A549 (cell line): ENCODE data around the gene PIEZO2. TPM values are rescaled to one million over a fixed set of nuclear protein-coding genes. Genes with fewer than 3 reads are reported as not detected.
A peak's percentile ranks its signal among the peaks of the same experiment; 100 is the strongest.

ENCODE experiments used
- ATAC-seq, 2 experiments: fragments of 200-7000 bp in 1 of 2; fragments of >200 bp in 1 of 2; cut with Nextera tagmentation in 1 of 2; cut with Tn5 transposase in 1 of 2; 3 replicates each; pipeline versions ENCODE4 v1.8.0 to v1.9.1; 2018 to 2020; ENCODE audit warnings: mild to moderate bottlenecking in 1 of 2, moderate library complexity in 1 of 2
- CTCF ChIA-PET: fragments of 300-600 bp; sonication (Branson Sonifier 250); formaldehyde crosslinking; extraction: SDS; loops from one replicate; lab custom pipeline; 2021; ENCODE audit warnings: antibody characterized with exemption, inconsistent platforms; lab: Yijun Ruan, JAX
- POLR2A ChIA-PET: fragments of 350-600 bp; formaldehyde crosslinking; extraction: SDS; loops from one replicate; lab custom pipeline; 2021; ENCODE audit warnings: antibody characterized with exemption, inconsistent platforms; lab: Yijun Ruan, JAX
- DNase-seq, 2 experiments: peaks; one replicate each; pipeline versions ENCODE4 v3.0.0 to v3.0.0-alpha.2; 2011 to 2016; ENCODE audit warnings: low read depth in 1 of 2, low spot score in 1 of 2
- FAIRE-seq: peaks from 2 replicates; lab custom pipeline; 2011; peaks lifted over from hg19 to GRCh38; lab: Jason Lieb, UNC
- H3K27ac ChIP-seq, 2 experiments: fragments of >200 bp; sonication (Bioruptor Twin); formaldehyde crosslinking; 3 replicates each; pipeline ENCODE4 v1.5.1; 2016 to 2017
- H3K4me1 ChIP-seq: fragments of >200 bp; sonication (Bioruptor Twin); formaldehyde crosslinking; 3 replicates; pipeline ENCODE4 v1.6.1; 2016
- H3K4me2 ChIP-seq: fragments of >200 bp; sonication (Bioruptor Twin); formaldehyde crosslinking; 3 replicates; pipeline ENCODE4 v1.6.1; 2016
- H3K4me3 ChIP-seq: fragments of >200 bp; sonication (Bioruptor Twin); formaldehyde crosslinking; 3 replicates; pipeline ENCODE4 v1.5.1; 2016
- H3K9me3 ChIP-seq: fragments of >200 bp; sonication (Bioruptor Twin); formaldehyde crosslinking; 3 replicates; pipeline ENCODE4 v1.6.1; 2016
- BCL3 ChIP-seq: fragments of >200 bp; sonication (Bioruptor Twin); formaldehyde crosslinking; IDR thresholded peaks from 3 replicates; pipeline ENCODE4 v1.6.1; 2016
- CBX8 ChIP-seq: fragments of 200-600 bp; sonication (generic); IDR thresholded peaks from 2 replicates; pipeline ENCODE4 v1.6.1; 2016
- CEBPB ChIP-seq, 2 experiments: fragments of >200 bp in 1 of 2; sonication (Bioruptor Twin) in 1 of 2; formaldehyde crosslinking in 1 of 2; IDR thresholded peaks; 2 replicates each; pipeline ENCODE4 v1.6.1; 2012 to 2016
- CHD2 ChIP-seq: fragments of 150-350 bp; IDR thresholded peaks from 2 replicates; pipeline ENCODE4 v1.6.1; 2014; ENCODE audit warnings: low read length; ENCODE audit not compliant: partially characterized antibody
- CTCF ChIP-seq: fragments of >200 bp; sonication (Bioruptor Twin); formaldehyde crosslinking; IDR thresholded peaks from 3 replicates; pipeline ENCODE4 v1.5.1; 2016
- EHMT2 ChIP-seq: fragments of 200-600 bp; sonication (generic); IDR thresholded peaks from 2 replicates; pipeline ENCODE4 v1.6.1; 2016; ENCODE audit warnings: antibody characterized with exemption, low read depth, mild to moderate bottlenecking, moderate library complexity
- GATA3 ChIP-seq: IDR thresholded peaks from 2 replicates; pipeline ENCODE4 v1.6.1; 2012; ENCODE audit warnings: borderline replicate concordance
- HEYL ChIP-seq: fragments of 250-450 bp; sonication (Bioruptor Pico); IDR thresholded peaks from 2 replicates; pipeline ENCODE4 v1.8.0; 2021; ENCODE audit warnings: mild to moderate bottlenecking, moderate library complexity
- JUNB ChIP-seq: fragments of >200 bp; sonication (Bioruptor Twin); formaldehyde crosslinking; IDR thresholded peaks from 2 replicates; pipeline ENCODE4 v1.6.1; 2016
- KDM5A ChIP-seq: fragments of 200-600 bp; sonication (generic); IDR thresholded peaks from 2 replicates; pipeline ENCODE4 v1.6.1; 2016; ENCODE audit warnings: antibody characterized with exemption, mild to moderate bottlenecking
- MAFK ChIP-seq: fragments of 450-650 bp; IDR thresholded peaks from 2 replicates; pipeline ENCODE4 v1.6.1; 2014; ENCODE audit not compliant: partially characterized antibody
- MAX ChIP-seq: IDR thresholded peaks from 2 replicates; pipeline ENCODE4 v1.6.1; 2012
- MYC ChIP-seq: IDR thresholded peaks from 2 replicates; pipeline ENCODE4 v1.6.1; 2012; ENCODE audit warnings: mild to moderate bottlenecking, inconsistent platforms, low read length, improper control_type of control experiment, borderline replicate concordance
- NFE2L2 ChIP-seq: fragments of 150-350 bp; conservative IDR thresholded peaks from 2 replicates; pipeline ENCODE4 v1.6.1; 2014; ENCODE audit warnings: low read length
- NR3C1 ChIP-seq: fragments of >200 bp; sonication (Bioruptor Twin); formaldehyde crosslinking; IDR thresholded peaks from 3 replicates; pipeline ENCODE4 v1.6.1; 2017
- PBX3 ChIP-seq: IDR thresholded peaks from 2 replicates; pipeline ENCODE4 v1.6.1; 2012
- PHF8 ChIP-seq: fragments of 200-600 bp; sonication (generic); IDR thresholded peaks from 2 replicates; pipeline ENCODE4 v1.6.1; 2016; ENCODE audit warnings: low read depth, mild to moderate bottlenecking, antibody characterized with exemption, moderate library complexity, borderline replicate concordance
- RARB ChIP-seq: fragments of 250-450 bp; sonication (Bioruptor Pico); IDR thresholded peaks from 2 replicates; pipeline ENCODE4 v1.8.0; 2021; ENCODE audit warnings: mild to moderate bottlenecking, moderate library complexity
- REST ChIP-seq: fragments of 200-600 bp; sonication (generic); IDR thresholded peaks from 2 replicates; pipeline ENCODE4 v1.6.1; 2016; ENCODE audit warnings: antibody characterized with exemption, mild to moderate bottlenecking, moderate library complexity
- RFX5 ChIP-seq: fragments of 450-650 bp; IDR thresholded peaks from 2 replicates; pipeline ENCODE4 v1.7.1; 2014; ENCODE audit warnings: antibody characterized with exemption, mild to moderate bottlenecking, moderate library complexity
- SMC3 ChIP-seq: fragments of >200 bp; sonication (Bioruptor Twin); formaldehyde crosslinking; IDR thresholded peaks from 3 replicates; pipeline ENCODE4 v1.6.1; 2018; ENCODE audit warnings: inconsistent platforms
- TP53 ChIP-seq: fragments of 250-450 bp; sonication (Bioruptor Pico); IDR thresholded peaks from 2 replicates; pipeline ENCODE4 v1.5.0; 2021; ENCODE audit warnings: mild to moderate bottlenecking, moderate library complexity
- ZFP36 ChIP-seq: fragments of 450-650 bp; IDR thresholded peaks from 2 replicates; pipeline ENCODE4 v1.6.1; 2014; ENCODE audit warnings: borderline replicate concordance; ENCODE audit not compliant: partially characterized antibody
- WGBS: methylation state at CpG from one replicate; pipeline ENCODE4 v1.1.6; 2017; ENCODE audit errors: missing lambda C conversion rate; 5-methylcytosine and 5-hydroxymethylcytosine counted together
- polyA plus RNA-seq, 4 experiments: library from polyadenylated mRNA; depleted of rRNA in 3 of 4; stranded (reverse); fragments of >200 nt; fragmentation: RNase III in 1 of 4; extraction: RNeasy Plus Mini Kit Qiagen cat#74134 plus additional on column Dnase treatment in 1 of 4; gene quantifications; 2 replicates in 3 of 4; 3 replicates in 1 of 4; pipeline ENCODE4 v1.2.3, GENCODE V29; 2011 to 2017

PIEZO2 gene
- polyA plus RNA-seq, 2 of the 4 experiments (the other 2 are of a cell fraction): 0.80 to 1.6 TPM

- TF ChIP-seq NFE2L2 (no peak), HEYL (CRISPR knock-in tag) (no peak), JUNB (no peak), RARB (CRISPR knock-in tag) (no peak), PBX3 (no peak), CEBPB (IDR thresholded peaks at IDR 0.05) (no peak), MAX (no peak), SMC3 (no peak)
Observed at GRCh38 chr18:10985689-10986088, 163.7 kb downstream of the PIEZO2 start (continued).

GRCh38 chr18:10979411-10979810, 170.0 kb downstream of the PIEZO2 start:
- DNase-seq (no peak), FAIRE-seq (no peak), ATAC-seq (no peak)
- H3K4me3 ChIP-seq: no peak overlapping the region
- no peak overlapping the region for H3K27ac ChIP-seq
- H3K9me3 ChIP-seq: peaks cover 5% of the 10 kb centered on the region; the same call in 2 of the 3 replicates
- 24% methylated on average over 7 of the region's 7 CpGs for WGBS
- TF ChIP-seq GATA3 (no peak), CBX8 (no peak), RFX5 (no peak), EHMT2 (no peak), PHF8 (no peak), TP53 (CRISPR knock-in tag) (no peak), NR3C1 (no peak), MYC (no peak)
- H3K4me2 ChIP-seq: no peak overlapping the region
- ChIA-PET CTCF (interaction anchor here (0.7 kb wide), 1 partner anchor 62 kb away, joined by 3 read pairs; no protein-coding TSS in a partner anchor), POLR2A (no interaction called here)
- no peaks in the 10 kb centered on the region; the same call in 2 of the 3 replicates for H3K4me1 ChIP-seq

GRCh38 chr18:10977042-10977441, 172.3 kb downstream of the PIEZO2 start:
- ATAC-seq (no peak), FAIRE-seq (no peak)

GRCh38 chr18:10973567-10974203, 175.7 kb downstream of the PIEZO2 start:
- H3K4me2 ChIP-seq: peak overlapping the region; percentile 42; the same call in 2 of the 3 replicates
- ChIA-PET CTCF (no interaction called here), POLR2A (no interaction called here)
- no peak for FAIRE-seq
- DNase-seq: peak; percentile 0 to 5
- no peak overlapping the region for H3K27ac ChIP-seq
- 32% methylated on average over 9 of the region's 10 CpGs for WGBS
- no peak overlapping the region for H3K4me3 ChIP-seq
- ATAC-seq: no peak
- no peak for TF ChIP-seq ZFP36
- no peak for TF ChIP-seq REST
- no peak for TF ChIP-seq CTCF
- no peak for TF ChIP-seq MYC
- peak; percentile 45 for TF ChIP-seq MAFK
- TF ChIP-seq CHD2: no peak
- no peak for TF ChIP-seq KDM5A
- TF ChIP-seq CBX8: no peak
- no peak for TF ChIP-seq BCL3
- H3K9me3 ChIP-seq: no peaks in the 10 kb centered on the region
- H3K4me1 ChIP-seq: peaks cover 11% of the 10 kb centered on the region

More at GRCh38 chr18:10977042-10977441, 172.3 kb downstream of the PIEZO2 start:
- CTCF ChIA-PET: no interaction called here
- Histone ChIP-seq H3K4me3 (no peak overlapping the region), H3K4me1 (peaks cover 11% of the 10 kb centered on the region), H3K4me2 (no peak overlapping the region), H3K27ac (no peak overlapping the region), H3K9me3 (0 out of 3 replicates have a peak, but pooled peaks cover 3% of the 10 kb centered on the region)
- no peak for DNase-seq
- POLR2A ChIA-PET: no interaction called here
- TF ChIP-seq JUNB: no peak
